HEK293T (cell line): Measurements from ENCODE around the gene CDCP1.

Source experiments
- CTCF ChIA-PET: fragments of 350-600 bp; formaldehyde crosslinking; extraction: SDS; loops from one replicate; lab custom pipeline; 2021; ENCODE audit warnings: antibody characterized with exemption, inconsistent platforms; lab: Yijun Ruan, JAX
- POLR2A ChIA-PET: fragments of 350-600 bp; formaldehyde crosslinking; extraction: SDS; loops from one replicate; lab custom pipeline; 2020; ENCODE audit warnings: antibody characterized with exemption, inconsistent platforms; lab: Yijun Ruan, JAX
- DNase-seq: peaks from one replicate; pipeline ENCODE4 v3.0.0; 2012; ENCODE audit warnings: mixed read lengths; ENCODE audit errors: extremely low spot score
- ARNT ChIP-seq: fragments of 450-650 bp; IDR thresholded peaks from 2 replicates; pipeline ENCODE4 v1.6.1; 2017; ENCODE audit warnings: mild to moderate bottlenecking
- BHLHE40 ChIP-seq: fragments of 450-650 bp; IDR thresholded peaks from 2 replicates; pipeline ENCODE4 v1.6.1; 2016; ENCODE audit warnings: mild to moderate bottlenecking, moderate library complexity, borderline replicate concordance
- CTBP1 ChIP-seq: fragments of 450-650 bp; IDR thresholded peaks from 2 replicates; pipeline ENCODE4 v1.6.1; 2016; ENCODE audit warnings: borderline replicate concordance
- ELF4 ChIP-seq: fragments of 450-650 bp; IDR thresholded peaks from 2 replicates; pipeline ENCODE4 v1.6.1; 2017; ENCODE audit warnings: antibody characterized with exemption
- FOXA1 ChIP-seq: fragments of 450-650 bp; IDR thresholded peaks from 2 replicates; pipeline ENCODE4 v1.6.1; 2016; ENCODE audit warnings: mild to moderate bottlenecking
- FOXK2 ChIP-seq: fragments of 450-650 bp; IDR thresholded peaks from 2 replicates; pipeline ENCODE4 v1.6.1; 2016; ENCODE audit warnings: mild to moderate bottlenecking
- FOXM1 ChIP-seq: fragments of 450-650 bp; IDR thresholded peaks from 2 replicates; pipeline ENCODE4 v1.6.1; 2017; ENCODE audit warnings: mild to moderate bottlenecking, borderline replicate concordance
- HDGF ChIP-seq: fragments of 450-650 bp; IDR thresholded peaks from 2 replicates; pipeline ENCODE4 v1.6.1; 2017; ENCODE audit warnings: antibody characterized with exemption, borderline replicate concordance
- L3MBTL2 ChIP-seq: fragments of 450-650 bp; conservative IDR thresholded peaks from 2 replicates; pipeline ENCODE4 v1.6.1; 2016; ENCODE audit warnings: mild to moderate bottlenecking
- LEF1 ChIP-seq: fragments of 450-650 bp; IDR thresholded peaks from 2 replicates; pipeline ENCODE4 v1.6.1; 2017; ENCODE audit warnings: mild to moderate bottlenecking, borderline replicate concordance
- NFRKB ChIP-seq: fragments of 450-650 bp; IDR thresholded peaks from 2 replicates; pipeline ENCODE4 v1.6.1; 2016; ENCODE audit warnings: mild to moderate bottlenecking, moderate library complexity
- PKNOX1 ChIP-seq: fragments of 450-650 bp; IDR thresholded peaks from 2 replicates; pipeline ENCODE4 v1.6.1; 2016
- SP1 ChIP-seq: fragments of 450-650 bp; IDR thresholded peaks from 2 replicates; pipeline ENCODE4 v1.6.1; 2017
- SUZ12 ChIP-seq: fragments of 450-650 bp; IDR thresholded peaks from 2 replicates; pipeline ENCODE4 v1.6.1; 2016; ENCODE audit warnings: mild to moderate bottlenecking
- TARDBP ChIP-seq: fragments of 450-650 bp; IDR thresholded peaks from 2 replicates; pipeline ENCODE4 v1.6.1; 2016
- ZNF384 ChIP-seq: fragments of 450-650 bp; IDR thresholded peaks from 2 replicates; pipeline ENCODE4 v1.6.1; 2016

Gene CDCP1

GRCh38 chr3:45123581-45124269 is 22.5 kb downstream of the CDCP1 start:
- ChIA-PET CTCF (no interaction called here), POLR2A (no interaction called here)
- no peak for DNase-seq
- TF ChIP-seq LEF1 (no peak), CTBP1 (no peak), FOXM1 (no peak)

- DNase-seq: no peak
- ChIA-PET CTCF (no interaction called here), POLR2A (no interaction called here)
- TF ChIP-seq ZNF384 (no peak), PKNOX1 (no peak), ARNT (no peak), SP1 (no peak), FOXA1 (no peak), LEF1 (no peak), NFRKB (no peak), HDGF (no peak), SUZ12 (no peak)
These were observed 23.1 kb downstream of the CDCP1 start for GRCh38 chr3:45123030-45123429.

- TF ChIP-seq ZNF384: no peak
- TF ChIP-seq SUZ12: no peak
- TF ChIP-seq PKNOX1: no peak
- no peak for TF ChIP-seq FOXA1
- CTCF ChIA-PET: interaction anchor here (1.4 kb wide), 1 partner anchor 79 kb away, joined by 4 read pairs; no protein-coding TSS in a partner anchor
- POLR2A ChIA-PET: no interaction called here
- no peak for DNase-seq
These were observed 25.6 kb downstream of the CDCP1 start for GRCh38 chr3:45120359-45121158.

- POLR2A ChIA-PET: no interaction called here
- TF ChIP-seq PKNOX1 (no peak), ZNF384 (no peak), TARDBP (no peak)
These were observed 26.3 kb downstream of the CDCP1 start for GRCh38 chr3:45119824-45120358.

GRCh38 chr3:45119376-45119775 is 26.8 kb downstream of the CDCP1 start:
- CTCF ChIA-PET: no interaction called here
- POLR2A ChIA-PET: no interaction called here
- DNase-seq: no peak
- TF ChIP-seq ZNF384: no peak

More at GRCh38 chr3:45119824-45120358, 26.3 kb downstream of the CDCP1 start:
- no peak for DNase-seq
- CTCF ChIA-PET: no interaction called here

GRCh38 chr3:45118615-45119071 is 27.5 kb downstream of the CDCP1 start:
- no peak for DNase-seq
- ChIA-PET CTCF (interaction anchor here (0.7 kb wide), 1 partner anchor 92 kb away, joined by 3 read pairs; no protein-coding TSS in a partner anchor), POLR2A (no interaction called here)
- TF ChIP-seq ARNT: no peak
- TF ChIP-seq NFRKB: no peak
- no peak for TF ChIP-seq PKNOX1
- TF ChIP-seq BHLHE40: no peak
- no peak for TF ChIP-seq CTBP1
- TF ChIP-seq FOXA1: no peak
- no peak for TF ChIP-seq HDGF
- TF ChIP-seq L3MBTL2: no peak
- TF ChIP-seq SP1: no peak

GRCh38 chr3:45116350-45116749 is 29.8 kb downstream of the CDCP1 start:
- no peak for TF ChIP-seq ARNT
- no peak for TF ChIP-seq SUZ12
- no peak for TF ChIP-seq NFRKB
- TF ChIP-seq FOXK2: no peak
- no peak for TF ChIP-seq L3MBTL2
- no peak for TF ChIP-seq LEF1
- no peak for TF ChIP-seq CTBP1
- no peak for TF ChIP-seq PKNOX1
- no peak for TF ChIP-seq TARDBP
- TF ChIP-seq SP1: no peak
- no peak for TF ChIP-seq FOXM1
- TF ChIP-seq HDGF: no peak
- no peak for TF ChIP-seq ZNF384
- no peak for TF ChIP-seq ELF4
- TF ChIP-seq BHLHE40: no peak
- no peak for TF ChIP-seq FOXA1
- ChIA-PET CTCF (interaction anchor here (0.6 kb wide), 1 partner anchor 78 kb away, joined by 4 read pairs; no protein-coding TSS in a partner anchor), POLR2A (no interaction called here)
- DNase-seq: no peak
